ENCODE data around the gene PRKG1. TPM values are rescaled to one million over a fixed set of nuclear protein-coding genes. Genes with fewer than 3 reads are reported as not detected.

Gene PRKG1
- polyA plus RNA-seq, 2 donors, result 0.84 to 0.87 TPM

GRCh38 chr10:51630640-51631005 is 556.3 kb downstream of the PRKG1 start:
- Histone ChIP-seq H3K27ac (ENCODE audit: low read depth in 2 of 2, low read length in 1 of 2) (no peak overlapping the region), H3K9me3 (ENCODE audit: control insufficient read depth in 2 of 2, insufficient read depth in 1 of 2, low read depth in 1 of 2, low read length in 1 of 2) (no peaks in the 10 kb centered on the region), H3K4me1 (ENCODE audit: control insufficient read depth in 2 of 2, insufficient read depth in 2 of 2, low read length in 1 of 2) (no peaks in the 10 kb centered on the region), H3K27me3 (ENCODE audit: control insufficient read depth in 1 of 2, insufficient read depth in 2 of 2, low read length in 2 of 2) (no peaks in the 10 kb centered on the region), H3K4me3 (ENCODE audit: low read depth in 1 of 2, low read length in 2 of 2) (no peak overlapping the region), H3K36me3 (ENCODE audit: control insufficient read depth in 2 of 2, insufficient read depth in 2 of 2, low read length in 1 of 2) (no peaks in the 10 kb centered on the region)
- 81 to 86% methylated on average over 7 of the region's 7 CpGs for WGBS, 2 donors

- no peak overlapping the region for H3K27ac ChIP-seq (ENCODE audit: low read depth in 2 of 2, low read length in 1 of 2)
- 80 to 88% methylated on average over 1 of the region's 1 CpG for WGBS, 2 donors
- H3K36me3 ChIP-seq (ENCODE audit: control insufficient read depth in 2 of 2, insufficient read depth in 2 of 2, low read length in 1 of 2), result no peaks in the 10 kb centered on the region
- H3K27me3 ChIP-seq (ENCODE audit: control insufficient read depth in 1 of 2, insufficient read depth in 2 of 2, low read length in 2 of 2), result no peaks in the 10 kb centered on the region
- no peak overlapping the region for H3K4me3 ChIP-seq (ENCODE audit: low read depth in 1 of 2, low read length in 2 of 2)
- no peaks in the 10 kb centered on the region for H3K9me3 ChIP-seq (ENCODE audit: control insufficient read depth in 2 of 2, insufficient read depth in 1 of 2, low read depth in 1 of 2, low read length in 1 of 2)
- no peaks in the 10 kb centered on the region for H3K4me1 ChIP-seq (ENCODE audit: control insufficient read depth in 2 of 2, insufficient read depth in 2 of 2, low read length in 1 of 2)
Observed at GRCh38 chr10:51635436-51635835, 561.1 kb downstream of the PRKG1 start.

- Histone ChIP-seq H3K9me3 (ENCODE audit: control insufficient read depth in 2 of 2, insufficient read depth in 1 of 2, low read depth in 1 of 2, low read length in 1 of 2) (no peaks in the 10 kb centered on the region), H3K4me1 (ENCODE audit: control insufficient read depth in 2 of 2, insufficient read depth in 2 of 2, low read length in 1 of 2) (no peaks in the 10 kb centered on the region), H3K36me3 (ENCODE audit: control insufficient read depth in 2 of 2, insufficient read depth in 2 of 2, low read length in 1 of 2) (no peaks in the 10 kb centered on the region), H3K4me3 (ENCODE audit: low read depth in 1 of 2, low read length in 2 of 2) (no peak overlapping the region), H3K27ac (ENCODE audit: low read depth in 2 of 2, low read length in 1 of 2) (no peak overlapping the region), H3K27me3 (ENCODE audit: control insufficient read depth in 1 of 2, insufficient read depth in 2 of 2, low read length in 2 of 2) (no peaks in the 10 kb centered on the region)
- WGBS, 2 donors, result 89 to 95% methylated on average over 4 of the region's 4 CpGs
Observed at GRCh38 chr10:51638211-51638610, 563.9 kb downstream of the PRKG1 start.

- Histone ChIP-seq H3K4me1 (ENCODE audit: control insufficient read depth in 2 of 2, insufficient read depth in 2 of 2, low read length in 1 of 2) (no peaks in the 10 kb centered on the region), H3K27me3 (ENCODE audit: control insufficient read depth in 1 of 2, insufficient read depth in 2 of 2, low read length in 2 of 2) (no peaks in the 10 kb centered on the region), H3K9me3 (ENCODE audit: control insufficient read depth in 2 of 2, insufficient read depth in 1 of 2, low read depth in 1 of 2, low read length in 1 of 2) (no peaks in the 10 kb centered on the region), H3K27ac (ENCODE audit: low read depth in 2 of 2, low read length in 1 of 2) (no peak overlapping the region), H3K36me3 (ENCODE audit: control insufficient read depth in 2 of 2, insufficient read depth in 2 of 2, low read length in 1 of 2) (no peaks in the 10 kb centered on the region), H3K4me3 (ENCODE audit: low read depth in 1 of 2, low read length in 2 of 2) (no peak overlapping the region)
- 85% methylated on average over 1 of the region's 1 CpG for WGBS, 2 donors
Observed at GRCh38 chr10:51638737-51639136, 564.5 kb downstream of the PRKG1 start.

GRCh38 chr10:51640120-51640819 is 566.0 kb downstream of the PRKG1 start:
- H3K4me1 ChIP-seq (ENCODE audit: control insufficient read depth in 2 of 2, insufficient read depth in 2 of 2, low read length in 1 of 2), result no peaks in the 10 kb centered on the region
- H3K27me3 ChIP-seq (ENCODE audit: control insufficient read depth in 1 of 2, insufficient read depth in 2 of 2, low read length in 2 of 2), result no peaks in the 10 kb centered on the region
- H3K4me3 ChIP-seq (ENCODE audit: low read depth in 1 of 2, low read length in 2 of 2), result no peak overlapping the region
- WGBS, 2 donors, result 70 to 90% methylated on average over 3 of the region's 3 CpGs
- no peaks in the 10 kb centered on the region for H3K36me3 ChIP-seq (ENCODE audit: control insufficient read depth in 2 of 2, insufficient read depth in 2 of 2, low read length in 1 of 2)
- no peak overlapping the region for H3K27ac ChIP-seq (ENCODE audit: low read depth in 2 of 2, low read length in 1 of 2)
- H3K9me3 ChIP-seq (ENCODE audit: control insufficient read depth in 2 of 2, insufficient read depth in 1 of 2, low read depth in 1 of 2, low read length in 1 of 2), result no peaks in the 10 kb centered on the region

GRCh38 chr10:51642581-51642980 is 568.3 kb downstream of the PRKG1 start:
- 51 to 62% methylated on average over 4 of the region's 4 CpGs for WGBS, 2 donors
- Histone ChIP-seq H3K27ac (ENCODE audit: low read depth in 2 of 2, low read length in 1 of 2) (no peak overlapping the region), H3K4me1 (ENCODE audit: control insufficient read depth in 2 of 2, insufficient read depth in 2 of 2, low read length in 1 of 2) (no peaks in the 10 kb centered on the region), H3K27me3 (ENCODE audit: control insufficient read depth in 1 of 2, insufficient read depth in 2 of 2, low read length in 2 of 2) (no peaks in the 10 kb centered on the region), H3K36me3 (ENCODE audit: control insufficient read depth in 2 of 2, insufficient read depth in 2 of 2, low read length in 1 of 2) (no peaks in the 10 kb centered on the region), H3K4me3 (ENCODE audit: low read depth in 1 of 2, low read length in 2 of 2) (no peak overlapping the region), H3K9me3 (ENCODE audit: control insufficient read depth in 2 of 2, insufficient read depth in 1 of 2, low read depth in 1 of 2, low read length in 1 of 2) (no peaks in the 10 kb centered on the region)

GRCh38 chr10:51643734-51644133 is 569.4 kb downstream of the PRKG1 start:
- no peaks in the 10 kb centered on the region for H3K36me3 ChIP-seq (ENCODE audit: control insufficient read depth in 2 of 2, insufficient read depth in 2 of 2, low read length in 1 of 2)
- H3K4me3 ChIP-seq (ENCODE audit: low read depth in 1 of 2, low read length in 2 of 2), result no peak overlapping the region
- no peaks in the 10 kb centered on the region for H3K27me3 ChIP-seq (ENCODE audit: control insufficient read depth in 1 of 2, insufficient read depth in 2 of 2, low read length in 2 of 2)
- H3K27ac ChIP-seq (ENCODE audit: low read depth in 2 of 2, low read length in 1 of 2), result no peak overlapping the region
- H3K4me1 ChIP-seq (ENCODE audit: control insufficient read depth in 2 of 2, insufficient read depth in 2 of 2, low read length in 1 of 2), result no peaks in the 10 kb centered on the region
- no peaks in the 10 kb centered on the region for H3K9me3 ChIP-seq (ENCODE audit: control insufficient read depth in 2 of 2, insufficient read depth in 1 of 2, low read depth in 1 of 2, low read length in 1 of 2)
- WGBS, 2 donors, result 60 to 66% methylated on average over 3 of the region's 3 CpGs

- H3K4me1 ChIP-seq (ENCODE audit: control insufficient read depth in 2 of 2, insufficient read depth in 2 of 2, low read length in 1 of 2), result no peaks in the 10 kb centered on the region
- H3K27me3 ChIP-seq (ENCODE audit: control insufficient read depth in 1 of 2, insufficient read depth in 2 of 2, low read length in 2 of 2), result no peaks in the 10 kb centered on the region
- no peak overlapping the region for H3K4me3 ChIP-seq (ENCODE audit: low read depth in 1 of 2, low read length in 2 of 2)
- H3K36me3 ChIP-seq (ENCODE audit: control insufficient read depth in 2 of 2, insufficient read depth in 2 of 2, low read length in 1 of 2), result no peaks in the 10 kb centered on the region
- H3K27ac ChIP-seq (ENCODE audit: low read depth in 2 of 2, low read length in 1 of 2), result no peak overlapping the region
- H3K9me3 ChIP-seq (ENCODE audit: control insufficient read depth in 2 of 2, insufficient read depth in 1 of 2, low read depth in 1 of 2, low read length in 1 of 2), result no peaks in the 10 kb centered on the region
- WGBS, 2 donors, result 88 to 90% methylated on average over 3 of the region's 3 CpGs
Observed at GRCh38 chr10:51649064-51649463, 574.8 kb downstream of the PRKG1 start.

GRCh38 chr10:51651063-51651462 is 576.8 kb downstream of the PRKG1 start:
- Histone ChIP-seq H3K36me3 (ENCODE audit: control insufficient read depth in 2 of 2, insufficient read depth in 2 of 2, low read length in 1 of 2) (no peaks in the 10 kb centered on the region), H3K4me3 (ENCODE audit: low read depth in 1 of 2, low read length in 2 of 2) (no peak overlapping the region), H3K27ac (ENCODE audit: low read depth in 2 of 2, low read length in 1 of 2) (no peak overlapping the region), H3K9me3 (ENCODE audit: control insufficient read depth in 2 of 2, insufficient read depth in 1 of 2, low read depth in 1 of 2, low read length in 1 of 2) (no peaks in the 10 kb centered on the region), H3K4me1 (ENCODE audit: control insufficient read depth in 2 of 2, insufficient read depth in 2 of 2, low read length in 1 of 2) (no peaks in the 10 kb centered on the region), H3K27me3 (ENCODE audit: control insufficient read depth in 1 of 2, insufficient read depth in 2 of 2, low read length in 2 of 2) (no peaks in the 10 kb centered on the region)
- 77 to 88% methylated on average over 1 of the region's 1 CpG for WGBS, 2 donors

GRCh38 chr10:51653025-51653424 is 578.7 kb downstream of the PRKG1 start:
- no peaks in the 10 kb centered on the region for H3K36me3 ChIP-seq (ENCODE audit: control insufficient read depth in 2 of 2, insufficient read depth in 2 of 2, low read length in 1 of 2)
- no peak overlapping the region for H3K4me3 ChIP-seq (ENCODE audit: low read depth in 1 of 2, low read length in 2 of 2)
- H3K27me3 ChIP-seq (ENCODE audit: control insufficient read depth in 1 of 2, insufficient read depth in 2 of 2, low read length in 2 of 2), result no peaks in the 10 kb centered on the region
- no peak overlapping the region for H3K27ac ChIP-seq (ENCODE audit: low read depth in 2 of 2, low read length in 1 of 2)
- no peaks in the 10 kb centered on the region for H3K4me1 ChIP-seq (ENCODE audit: control insufficient read depth in 2 of 2, insufficient read depth in 2 of 2, low read length in 1 of 2)
- no peaks in the 10 kb centered on the region for H3K9me3 ChIP-seq (ENCODE audit: control insufficient read depth in 2 of 2, insufficient read depth in 1 of 2, low read depth in 1 of 2, low read length in 1 of 2)

Measured in esophagus (tissue), 2 donors.